ENCODE data around the gene ADCY7.

Gene ADCY7

GRCh38 chr16:50284131-50284911 is 18.0 kb downstream of the ADCY7 start:
- no peak for DNase-seq

GRCh38 chr16:50285406-50286003 is 19.2 kb downstream of the ADCY7 start:
- DNase-seq = no peak

GRCh38 chr16:50286681-50287080 is 20.3 kb downstream of the ADCY7 start:
- DNase-seq = no peak

GRCh38 chr16:50288026-50288425 is 21.7 kb downstream of the ADCY7 start:
- no peak for DNase-seq

GRCh38 chr16:50288920-50289319 is 22.6 kb downstream of the ADCY7 start:
- no peak for DNase-seq

GRCh38 chr16:50289950-50290764 is 23.8 kb downstream of the ADCY7 start:
- DNase-seq = no peak

GRCh38 chr16:50290856-50291255 is 24.5 kb downstream of the ADCY7 start:
- no peak for DNase-seq

- DNase-seq = no peak
Observed at GRCh38 chr16:50291719-50292565, 25.6 kb downstream of the ADCY7 start.

- no peak for DNase-seq
Observed at GRCh38 chr16:50292566-50292948, 26.2 kb downstream of the ADCY7 start.

GRCh38 chr16:50293041-50293783 is 26.9 kb downstream of the ADCY7 start:
- no peak for DNase-seq

- DNase-seq = no peak
Observed at GRCh38 chr16:50293994-50294855, 27.9 kb downstream of the ADCY7 start.

- DNase-seq = no peak
Observed at GRCh38 chr16:50294955-50295354, 28.6 kb downstream of the ADCY7 start.

GRCh38 chr16:50295541-50296132 is 29.3 kb downstream of the ADCY7 start:
- no peak for DNase-seq

- DNase-seq = no peak
Observed at GRCh38 chr16:50296807-50297206, 30.5 kb downstream of the ADCY7 start.

- no peak for DNase-seq
Observed at GRCh38 chr16:50297301-50298074, 31.1 kb downstream of the ADCY7 start.

GRCh38 chr16:50298075-50298460 is 31.7 kb downstream of the ADCY7 start:
- no peak for DNase-seq

- DNase-seq = no peak
Observed at GRCh38 chr16:50298591-50299507, 32.5 kb downstream of the ADCY7 start.

- no peak for DNase-seq
Observed at GRCh38 chr16:50299508-50300105, 33.3 kb downstream of the ADCY7 start.

Measured in midbrain (tissue), 1 donor.